Activated naive CD4-positive, alpha-beta T cell treated with Interleukin-2 at 50 U/mL for 16 hours (primary cell): ENCODE data around the gene C1orf167.

ENCODE experiments used
- DNase-seq: peaks from one replicate; pipeline ENCODE4 v3.0.0-alpha.2; 2020

Gene C1orf167

GRCh38 chr1:11761988-11762406 is at the start of gene C1orf167:
Gene C1orf167 (plus strand): TSS chr1:11762193. CDS start chr1:11764401, 2,208 bp downstream.
- peak; percentile 32 for DNase-seq

- no peak for DNase-seq
Observed at GRCh38 chr1:11712285-11712684, 49.7 kb upstream of the C1orf167 start.

DNA sequence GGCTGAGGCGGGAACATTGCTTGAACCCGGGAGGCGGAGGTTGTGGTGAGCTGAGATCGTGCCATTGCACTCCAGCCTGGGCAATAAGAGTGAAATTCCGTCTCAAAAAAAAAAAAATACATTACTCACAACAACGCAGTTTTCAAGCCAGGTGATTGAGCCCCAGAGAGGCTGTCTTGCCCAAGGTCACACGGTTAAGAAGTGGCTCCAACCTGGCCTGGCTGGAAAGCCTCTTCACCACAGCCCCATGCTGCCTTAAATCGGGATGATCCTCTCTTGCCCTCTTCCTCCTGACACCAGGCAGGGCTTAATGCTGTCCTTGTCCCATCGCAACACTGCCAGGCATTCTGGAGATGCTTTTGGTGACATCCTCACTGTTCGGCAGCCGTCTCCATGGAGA is 48.9 kb upstream of the C1orf167 start:
- no peak for DNase-seq

DNA sequence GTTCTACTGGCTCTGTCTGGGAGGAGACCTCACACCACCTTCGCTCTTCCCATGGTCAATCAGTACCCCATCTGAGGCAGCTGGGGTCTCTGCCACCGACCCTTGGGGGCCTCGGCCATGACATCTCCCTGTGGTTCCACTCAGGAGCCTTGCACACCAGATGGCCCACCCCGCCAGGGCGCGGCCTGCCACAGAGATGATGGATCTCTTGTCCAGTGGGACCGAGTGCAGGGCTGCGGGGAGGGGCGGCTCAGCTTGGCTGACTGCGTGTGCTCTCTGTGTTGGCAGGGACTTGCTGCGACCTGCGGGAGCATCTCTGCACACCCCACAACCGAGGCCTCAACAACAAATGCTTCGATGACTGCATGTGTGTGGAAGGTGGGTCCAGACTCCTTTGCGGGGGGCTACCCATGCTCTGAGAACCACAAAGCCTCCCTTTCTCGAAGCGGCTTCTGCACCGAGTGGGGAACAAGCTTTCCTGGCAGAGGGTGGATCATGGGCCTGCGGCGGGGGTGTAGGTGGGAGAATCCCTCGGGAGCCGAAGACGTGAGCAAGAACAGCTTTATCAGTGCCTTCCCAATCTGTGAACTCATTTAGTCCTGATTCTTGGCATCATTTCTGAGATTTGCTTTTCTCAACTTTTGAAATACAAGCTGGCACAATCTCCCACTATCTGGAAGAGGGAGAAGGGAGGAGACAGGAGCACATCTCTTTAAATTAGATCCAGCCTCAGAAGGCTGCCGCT is 47.0 kb upstream of the C1orf167 start:
- no peak for DNase-seq

GRCh38 chr1:11719313-11720032 is 42.5 kb upstream of the C1orf167 start:
- DNase-seq, result peak; percentile 87

DNA sequence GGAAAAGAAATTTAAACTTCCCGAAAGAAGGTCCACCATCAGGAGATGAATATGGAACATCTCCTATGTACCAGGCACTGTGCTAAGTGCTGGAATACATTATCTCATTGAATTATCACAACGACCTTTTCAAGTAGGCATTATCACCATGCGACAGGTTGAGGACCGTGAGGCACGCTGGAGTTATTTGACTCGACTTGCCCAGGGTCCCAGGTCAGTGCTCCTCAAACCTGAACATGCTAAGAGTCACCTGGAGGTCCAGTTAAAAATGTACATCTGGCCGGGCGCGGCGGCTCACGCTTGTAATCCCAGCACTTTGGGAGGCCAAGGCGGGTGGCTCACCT is 42.0 kb upstream of the C1orf167 start:
- DNase-seq, result no peak

- no peak for DNase-seq
Observed at GRCh38 chr1:11720525-11720924, 41.5 kb upstream of the C1orf167 start.

DNA sequence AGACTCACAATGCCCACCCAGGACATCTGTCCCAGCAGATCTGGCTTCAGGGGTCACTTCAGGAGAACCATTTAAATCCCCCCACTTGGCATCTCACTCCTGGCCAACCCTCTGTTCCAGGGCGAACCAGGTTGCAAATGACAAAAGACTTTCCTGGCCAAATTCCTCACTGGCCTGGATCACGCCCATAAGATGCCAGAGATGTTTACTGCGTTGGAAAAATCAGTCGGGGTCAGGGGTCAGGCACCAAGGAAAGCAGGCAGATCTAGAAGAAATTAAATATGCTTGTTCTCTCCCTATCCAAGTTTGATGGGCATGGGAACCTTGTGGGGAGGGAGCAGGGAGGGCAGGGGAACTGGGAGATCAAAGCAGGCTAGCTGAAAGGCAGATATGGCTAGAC is 40.7 kb upstream of the C1orf167 start:
- no peak for DNase-seq

DNA sequence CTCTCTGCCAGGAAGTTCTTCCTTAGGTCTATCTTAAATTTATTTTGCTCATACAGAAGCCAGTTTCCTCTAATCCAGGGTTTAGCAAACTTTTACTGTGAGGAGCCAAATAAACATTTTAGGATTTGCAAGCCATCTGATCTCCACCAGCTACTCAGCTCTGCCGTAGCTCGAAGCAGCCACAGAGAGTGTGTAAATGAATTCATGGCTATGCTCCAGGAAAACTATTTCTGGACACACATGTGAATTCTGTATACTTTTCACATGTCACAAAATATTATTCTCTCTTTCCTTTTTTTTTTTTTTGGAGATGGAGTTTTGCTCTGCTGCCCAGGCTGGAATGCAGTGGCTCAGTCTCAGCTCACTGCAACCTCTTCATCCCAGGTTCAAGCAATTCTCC is 39.5 kb upstream of the C1orf167 start:
- no peak for DNase-seq

DNA sequence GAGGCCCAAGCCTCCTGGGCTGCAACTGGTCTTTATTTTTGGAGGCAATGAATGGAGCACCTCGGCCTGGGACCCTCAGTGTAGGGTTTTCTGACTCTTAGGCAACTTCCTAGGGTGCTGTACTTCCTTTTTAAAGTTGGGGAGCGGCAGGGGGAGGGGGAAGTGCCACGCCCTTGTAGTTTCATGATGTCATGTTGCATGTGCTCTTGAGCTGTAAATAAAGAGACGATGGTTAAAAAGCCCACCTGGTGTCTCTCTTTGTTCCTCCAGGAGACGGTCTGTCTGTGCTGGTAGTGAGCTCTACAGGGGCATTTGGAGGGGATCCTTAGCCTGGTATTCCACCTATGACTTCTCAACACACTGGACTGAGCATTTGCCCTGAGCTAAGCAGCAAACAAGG is 36.4 kb upstream of the C1orf167 start:
- no peak for DNase-seq

GRCh38 chr1:11727119-11727518 is 34.9 kb upstream of the C1orf167 start:
- no peak for DNase-seq

GRCh38 chr1:11728126-11728806 is 33.7 kb upstream of the C1orf167 start:
- no peak for DNase-seq

DNA sequence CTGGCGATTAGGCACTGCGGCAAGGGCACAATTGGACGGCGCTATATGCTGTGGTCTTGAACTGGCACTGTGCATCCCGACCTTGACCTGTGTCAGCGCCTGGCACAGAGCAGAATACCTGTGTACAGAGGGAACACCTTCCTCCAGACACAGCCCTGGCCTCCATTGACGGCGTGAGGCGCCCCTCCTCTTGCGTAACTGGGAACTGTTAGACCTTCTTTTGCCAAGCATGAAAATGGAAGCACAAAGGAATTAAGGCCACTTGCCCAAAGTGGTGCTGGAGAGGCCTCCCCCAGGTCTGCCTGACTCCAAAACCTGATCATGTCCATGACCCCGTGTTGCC is 32.9 kb upstream of the C1orf167 start:
- DNase-seq, result no peak

DNA sequence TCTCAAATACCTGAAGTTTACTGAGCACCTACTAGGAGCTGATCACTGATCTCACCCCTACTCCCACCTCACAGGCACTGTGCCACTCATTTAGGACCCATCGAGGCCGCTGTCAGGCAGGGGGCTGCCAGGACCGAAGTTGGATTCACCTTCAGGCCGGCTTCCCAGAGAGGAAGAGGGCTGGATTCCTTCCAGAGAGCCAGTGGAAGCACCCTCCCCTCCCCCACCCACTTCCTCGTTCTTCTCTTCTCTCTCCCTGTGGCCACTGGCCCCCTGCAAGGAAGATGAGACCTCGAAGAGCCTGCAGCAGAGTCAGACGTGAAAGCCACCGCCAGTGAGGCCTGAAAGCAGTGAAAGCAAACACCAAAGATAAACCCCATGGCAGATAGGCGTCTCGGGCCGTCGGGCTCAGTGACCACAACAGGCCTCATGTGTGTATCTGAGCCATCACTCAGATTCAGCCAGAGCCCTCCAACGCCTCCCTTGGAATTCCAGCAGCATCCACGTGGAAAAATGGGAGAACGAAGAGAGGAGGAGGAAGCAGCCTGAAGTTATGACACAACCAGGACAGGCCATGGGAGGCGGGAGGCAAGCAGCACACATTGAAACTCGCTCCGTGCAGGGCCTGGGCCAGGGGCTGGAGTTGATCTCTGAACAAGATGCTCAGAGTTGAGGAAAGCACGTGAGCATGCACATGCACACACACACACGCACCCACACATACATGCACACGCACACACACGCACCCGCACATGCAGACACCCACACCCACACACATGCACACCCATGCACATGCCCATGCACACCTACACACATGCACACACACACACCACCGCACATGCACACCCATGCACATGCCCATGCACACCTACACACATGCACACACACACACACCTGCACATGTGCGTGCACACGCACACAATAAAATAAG is 32.2 kb upstream of the C1orf167 start:
- DNase-seq, result no peak

DNA sequence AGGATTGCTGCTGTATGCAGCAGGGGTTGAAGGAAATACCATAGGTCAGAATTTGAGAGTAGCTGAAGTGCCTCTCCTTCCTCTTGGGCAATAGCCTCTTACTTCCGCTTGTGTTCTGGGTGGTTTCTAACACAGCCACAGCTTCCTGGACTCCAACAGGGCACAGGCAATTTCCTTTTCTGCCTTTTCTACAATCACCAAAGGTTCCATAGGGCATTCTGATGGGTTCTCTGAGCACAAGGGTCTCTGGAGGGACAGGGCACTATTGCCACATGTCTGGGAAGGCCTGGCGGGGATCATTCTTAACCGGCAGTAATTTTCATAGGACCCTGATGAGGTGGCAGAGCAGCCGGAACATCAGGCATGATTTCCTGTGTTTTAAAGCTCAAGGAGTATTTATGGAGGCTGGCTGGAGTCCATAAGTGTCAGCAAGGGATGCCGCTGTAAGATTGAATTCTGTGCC is 31.5 kb upstream of the C1orf167 start:
- DNase-seq, result peak; percentile 28

DNA sequence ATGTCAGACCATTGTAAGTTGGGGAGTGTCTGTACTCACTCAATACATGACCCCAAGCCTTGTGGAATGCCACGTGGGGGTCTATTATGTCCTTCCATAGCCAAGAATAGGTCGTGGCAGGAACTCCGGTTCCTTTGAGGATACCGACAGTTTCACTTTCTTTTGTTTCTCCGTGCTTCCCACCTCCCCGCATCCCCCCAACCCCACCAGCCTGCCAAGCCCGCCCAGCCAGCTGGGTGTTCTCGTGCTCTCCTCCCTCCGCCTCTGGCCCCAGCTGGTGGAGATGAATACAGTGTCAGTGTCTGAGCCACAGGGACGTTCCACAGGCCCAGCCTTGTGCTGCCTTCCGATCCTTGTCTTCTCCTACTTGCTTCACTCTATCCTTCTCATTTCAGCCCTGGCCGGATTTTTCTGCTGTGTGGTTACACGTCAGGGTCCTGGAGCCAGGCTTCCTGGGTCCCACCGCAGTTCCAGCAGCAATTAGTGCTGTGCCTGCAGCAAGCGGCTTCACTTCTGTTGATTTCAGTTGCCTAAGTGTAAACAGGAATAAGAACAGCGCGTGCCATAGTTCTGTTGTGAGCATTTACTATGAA is 30.2 kb upstream of the C1orf167 start:
- DNase-seq, result no peak

GRCh38 chr1:11733306-11733705 is 28.7 kb upstream of the C1orf167 start:
- no peak for DNase-seq

DNA sequence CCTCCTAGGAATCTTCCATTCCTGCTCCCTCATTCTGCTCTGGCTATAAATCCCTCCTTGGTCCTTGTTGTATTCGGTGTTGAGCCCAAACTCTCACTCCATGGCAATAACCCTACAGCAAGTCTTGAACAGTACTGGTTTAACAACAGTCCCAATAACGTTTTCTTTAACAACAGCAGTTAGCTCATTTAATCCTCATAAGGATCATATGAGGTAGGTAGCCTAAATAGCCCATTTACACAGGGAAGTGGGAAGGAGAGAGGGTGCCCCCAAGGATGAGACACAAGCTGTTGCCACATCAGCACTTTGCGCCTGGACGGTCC is 26.5 kb upstream of the C1orf167 start:
- DNase-seq, result no peak

DNA sequence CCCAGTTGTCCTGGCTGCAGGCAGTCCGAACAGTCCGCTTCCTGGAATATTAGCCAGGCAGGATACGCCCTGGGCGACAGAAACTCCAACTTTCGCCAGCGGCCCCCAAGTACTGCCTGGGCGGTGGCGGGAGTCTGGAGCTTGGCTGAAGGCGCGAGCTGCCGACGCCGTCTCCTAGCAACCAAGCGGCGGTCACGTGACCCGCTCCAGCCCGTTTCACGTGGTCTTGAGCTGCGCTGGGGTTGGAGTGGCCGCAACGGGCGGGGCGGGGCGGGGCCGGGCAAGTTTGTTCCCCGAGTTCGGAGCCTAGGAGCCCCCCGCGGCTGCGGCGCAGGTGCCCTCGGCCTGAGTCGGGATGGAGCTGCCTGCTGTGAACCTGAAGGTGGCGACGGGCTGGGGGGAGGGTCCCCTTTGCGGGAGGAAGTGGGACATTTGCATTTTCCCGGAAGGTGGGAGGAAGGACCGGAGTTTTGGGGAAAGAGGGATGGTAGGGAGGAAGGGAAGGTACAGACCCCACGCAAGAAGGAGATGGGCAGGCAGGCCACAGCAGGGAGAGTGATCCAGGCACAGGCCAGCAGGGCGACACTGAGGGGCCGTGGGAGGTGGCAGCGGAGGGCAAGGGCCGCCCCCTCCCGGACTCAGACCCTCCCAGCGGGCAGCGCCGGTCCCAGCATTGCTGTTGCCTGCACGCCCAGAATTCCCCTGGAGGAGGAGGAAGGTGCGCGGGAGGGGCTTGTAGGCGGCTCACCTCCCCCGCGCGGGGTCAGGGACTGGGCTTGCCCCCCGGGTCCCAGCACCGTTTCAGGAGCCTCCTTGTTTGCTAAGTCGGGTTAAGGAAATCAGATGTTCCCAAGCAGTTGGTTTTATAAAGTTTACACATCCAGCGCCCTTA is 25.9 kb upstream of the C1orf167 start, which contains the start of gene AGTRAP:
Gene AGTRAP (plus strand): TSS at position 283 of the 892 bp plus-strand sequence. CDS start 73 bp downstream, at position 356.
- peak; percentile 88 for DNase-seq

- peak; percentile 46 for DNase-seq
Observed at GRCh38 chr1:11736746-11737639, 25.0 kb upstream of the C1orf167 start.
